Measurements from ENCODE around the gene SLC8A3. TPM values are rescaled to one million over a fixed set of nuclear protein-coding genes. Genes with fewer than 3 reads are reported as not detected.

The SLC8A3 gene
- total and polyA plus RNA-seq, 9 donors: 0.04 to 0.53 (median 0.10) TPM; not detected in 3

GRCh38 chr14:70170976-70171375, 17.8 kb downstream of the SLC8A3 start:
- no peak for DNase-seq
- no peak overlapping the region for H3K4me3 ChIP-seq
- H3K36me3 ChIP-seq: no peaks in the 10 kb centered on the region
- no peaks in the 10 kb centered on the region for H3K4me1 ChIP-seq (ENCODE audit: insufficient read depth)
- TF ChIP-seq POLR2A (IDR thresholded peaks at IDR 0.05) (no peak), EP300 (IDR thresholded peaks at IDR 0.05) (no peak)
- TF ChIP-seq, protein P1, sequence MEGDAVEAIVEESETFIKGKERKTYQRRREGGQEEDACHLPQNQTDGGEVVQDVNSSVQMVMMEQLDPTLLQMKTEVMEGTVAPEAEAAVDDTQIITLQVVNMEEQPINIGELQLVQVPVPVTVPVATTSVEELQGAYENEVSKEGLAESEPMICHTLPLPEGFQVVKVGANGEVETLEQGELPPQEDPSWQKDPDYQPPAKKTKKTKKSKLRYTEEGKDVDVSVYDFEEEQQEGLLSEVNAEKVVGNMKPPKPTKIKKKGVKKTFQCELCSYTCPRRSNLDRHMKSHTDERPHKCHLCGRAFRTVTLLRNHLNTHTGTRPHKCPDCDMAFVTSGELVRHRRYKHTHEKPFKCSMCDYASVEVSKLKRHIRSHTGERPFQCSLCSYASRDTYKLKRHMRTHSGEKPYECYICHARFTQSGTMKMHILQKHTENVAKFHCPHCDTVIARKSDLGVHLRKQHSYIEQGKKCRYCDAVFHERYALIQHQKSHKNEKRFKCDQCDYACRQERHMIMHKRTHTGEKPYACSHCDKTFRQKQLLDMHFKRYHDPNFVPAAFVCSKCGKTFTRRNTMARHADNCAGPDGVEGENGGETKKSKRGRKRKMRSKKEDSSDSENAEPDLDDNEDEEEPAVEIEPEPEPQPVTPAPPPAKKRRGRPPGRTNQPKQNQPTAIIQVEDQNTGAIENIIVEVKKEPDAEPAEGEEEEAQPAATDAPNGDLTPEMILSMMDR (IDR thresholded peaks at IDR 0.05): no peak
- no peak overlapping the region for H3K27ac ChIP-seq
- 79 to 85% (median 82%) methylated on average over 4 of the region's 4 CpGs for whole genome bisulfite sequencing, 3 donors
- intact Hi-C loops (cut with DNase I): no loop called here
- no peaks in the 10 kb centered on the region for H3K9me3 ChIP-seq
- no peaks in the 10 kb centered on the region for H3K27me3 ChIP-seq

DNA sequence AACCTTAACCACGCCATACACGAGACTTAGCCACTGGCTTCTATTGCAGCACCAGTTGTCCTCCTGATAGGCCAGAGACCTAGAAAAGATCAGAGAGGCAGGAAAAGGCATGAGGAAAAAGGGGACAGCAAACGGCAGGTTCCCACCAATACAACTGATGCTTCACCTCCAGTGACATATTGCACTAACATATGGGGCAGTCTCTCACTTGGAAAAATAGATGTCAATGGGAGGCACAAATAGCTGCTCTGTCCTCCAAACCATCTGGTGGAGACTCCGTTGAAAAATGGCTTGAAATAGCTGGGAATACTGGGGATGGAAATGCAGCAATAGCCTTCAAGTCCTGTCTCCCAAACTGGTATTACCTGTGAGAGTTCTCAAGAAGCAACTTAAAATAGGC, 20.3 kb downstream of the SLC8A3 start:
- Histone ChIP-seq H3K9me3 (no peaks in the 10 kb centered on the region), H3K36me3 (no peaks in the 10 kb centered on the region), H3K27ac (no peak overlapping the region), H3K4me3 (no peak overlapping the region), H3K27me3 (no peaks in the 10 kb centered on the region), H3K4me1 (ENCODE audit: insufficient read depth) (no peaks in the 10 kb centered on the region)
- DNase-seq: no peak
- 87 to 91% (median 89%) methylated on average over 4 of the region's 4 CpGs for WGBS, 3 donors
- intact Hi-C loops (cut with DNase I): no loop called here
- TF ChIP-seq, protein P1 (IDR thresholded peaks at IDR 0.05): no peak
- TF ChIP-seq POLR2A (IDR thresholded peaks at IDR 0.05): no peak
- TF ChIP-seq EP300 (IDR thresholded peaks at IDR 0.05): no peak

DNA sequence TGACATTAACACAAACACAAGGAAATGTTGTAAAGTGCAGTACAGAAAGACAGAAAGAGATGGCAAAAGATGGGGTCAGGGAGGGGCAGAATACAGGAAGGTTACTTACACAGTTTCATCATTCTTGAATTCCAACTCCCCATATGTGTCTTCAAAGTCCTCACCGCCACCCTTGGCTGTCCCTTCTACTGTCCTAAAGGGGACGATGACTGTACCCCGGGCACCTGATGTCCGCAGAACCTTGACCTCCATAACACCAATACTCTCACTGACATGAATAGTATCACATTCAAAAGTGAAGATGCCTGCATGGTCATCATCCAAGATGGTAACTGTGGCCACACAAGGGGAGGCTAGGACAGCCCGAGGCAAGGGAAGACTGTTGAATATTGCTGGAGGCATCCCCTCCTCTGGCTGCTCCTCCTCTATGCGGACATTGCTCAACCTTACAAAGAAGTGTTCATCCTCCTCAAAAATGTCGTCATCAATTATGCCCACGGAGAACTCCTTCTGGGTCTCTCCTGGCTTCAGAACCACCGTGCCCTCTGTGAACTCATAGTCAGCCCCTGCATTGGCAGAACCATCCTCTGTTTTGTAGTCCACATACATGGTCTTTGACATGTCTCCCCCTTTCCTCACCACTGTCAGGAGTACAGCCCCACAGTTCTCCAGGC, 22.1 kb downstream of the SLC8A3 start:
- 85 to 93% (median 88%) methylated on average over 9 of the region's 9 CpGs for WGBS, 3 donors
- no peak for TF ChIP-seq EP300 (IDR thresholded peaks at IDR 0.05)
- no peak for TF ChIP-seq POLR2A (IDR thresholded peaks at IDR 0.05)
- TF ChIP-seq, protein P1 (IDR thresholded peaks at IDR 0.05): no peak
- H3K27me3 ChIP-seq: no peaks in the 10 kb centered on the region
- H3K36me3 ChIP-seq: no peaks in the 10 kb centered on the region
- H3K9me3 ChIP-seq: no peaks in the 10 kb centered on the region
- no peak for DNase-seq
- intact Hi-C loops (cut with DNase I): no loop called here
- H3K4me1 ChIP-seq (ENCODE audit: insufficient read depth): no peaks in the 10 kb centered on the region
- no peak overlapping the region for H3K27ac ChIP-seq
- no peak overlapping the region for H3K4me3 ChIP-seq

GRCh38 chr14:70162358-70162757, 26.4 kb downstream of the SLC8A3 start:
- no peak for TF ChIP-seq POLR2A (IDR thresholded peaks at IDR 0.05)
- Histone ChIP-seq H3K27ac (no peak overlapping the region), H3K4me1 (ENCODE audit: insufficient read depth) (no peaks in the 10 kb centered on the region), H3K4me3 (no peak overlapping the region), H3K27me3 (no peaks in the 10 kb centered on the region), H3K9me3 (no peaks in the 10 kb centered on the region), H3K36me3 (no peaks in the 10 kb centered on the region)
- no peak for DNase-seq
- WGBS, 3 donors: 61 to 71% (median 68%) methylated on average over 4 of the region's 4 CpGs
- intact Hi-C loops (cut with DNase I): no loop called here

DNA sequence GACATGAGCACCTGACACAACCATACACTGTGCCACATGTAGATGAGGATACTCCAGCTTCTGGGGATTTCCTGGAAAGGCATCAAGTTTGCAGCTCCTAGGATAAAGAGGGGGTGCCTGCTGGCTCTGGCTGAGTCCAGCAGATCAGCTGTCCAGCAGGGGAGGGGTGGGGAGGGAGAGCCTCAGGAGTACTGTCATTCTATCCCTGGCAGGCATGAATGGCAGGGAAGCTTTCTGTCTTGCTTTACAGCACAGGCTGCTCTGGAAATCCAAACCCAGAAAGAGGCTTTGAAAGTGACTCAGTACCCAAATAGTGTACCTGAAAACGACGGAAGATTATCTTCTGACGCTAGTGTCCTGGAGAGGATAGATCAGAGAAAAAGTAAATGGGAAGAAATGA, 32.2 kb downstream of the SLC8A3 start:
- TF ChIP-seq, protein P1 (IDR thresholded peaks at IDR 0.05): no peak
- no peak for TF ChIP-seq POLR2A (IDR thresholded peaks at IDR 0.05)
- TF ChIP-seq EP300 (IDR thresholded peaks at IDR 0.05): no peak
- intact Hi-C loops (cut with DNase I): no loop called here
- Histone ChIP-seq H3K4me1 (ENCODE audit: insufficient read depth) (no peaks in the 10 kb centered on the region), H3K4me3 (no peak overlapping the region), H3K9me3 (no peaks in the 10 kb centered on the region), H3K27me3 (no peaks in the 10 kb centered on the region), H3K36me3 (no peaks in the 10 kb centered on the region), H3K27ac (no peak overlapping the region)
- no peak for DNase-seq
- 84 to 94% (median 86%) methylated on average over 3 of the region's 3 CpGs for WGBS, 3 donors
